Activated CD8-positive, alpha-beta memory T cell treated with anti-CD3 and anti-CD28 coated beads, Interleukin-2, amount 50 U/mL, for 24 hours (primary cell): ENCODE measurements around the gene RAB3D.
"Not testable (repeated sequence)": the region's sequence is repeated elsewhere in the genome, so short reads cannot be mapped to it uniquely, and the experiment has no call there.

Experiments
- DNase-seq: peaks from one replicate; pipeline ENCODE4 v3.0.0-alpha.2; 2020; ENCODE audit errors: extremely low read depth

RAB3D gene

GRCh38 chr19:11338569-11339253 is 746 bp downstream of the RAB3D start:
- no peak for DNase-seq

GRCh38 chr19:11338121-11338520 is 1.3 kb downstream of the RAB3D start:
- DNase-seq: no peak

GRCh38 chr19:11337080-11337479 is 2.4 kb downstream of the RAB3D start:
- DNase-seq: no peak

- DNase-seq: no peak
These were observed 3.9 kb downstream of the RAB3D start for GRCh38 chr19:11335449-11336146.

GRCh38 chr19:11333838-11334237 is 5.6 kb downstream of the RAB3D start:
- DNase-seq: not testable (repeated sequence)

- no peak for DNase-seq
These were observed 6.6 kb downstream of the RAB3D start for GRCh38 chr19:11332822-11333221.

- DNase-seq: no peak
These were observed 8.0 kb downstream of the RAB3D start for GRCh38 chr19:11331502-11331901.

- no peak for DNase-seq
These were observed 9.3 kb downstream of the RAB3D start for GRCh38 chr19:11330127-11330526.

GRCh38 chr19:11325544-11325943 is 13.9 kb downstream of the RAB3D start:
- DNase-seq: no peak

GRCh38 chr19:11324748-11325389 is 14.6 kb downstream of the RAB3D start:
- no peak for DNase-seq

- DNase-seq: no peak
These were observed 15.3 kb downstream of the RAB3D start for GRCh38 chr19:11324079-11324661.

GRCh38 chr19:11323601-11324078 is 15.8 kb downstream of the RAB3D start:
- DNase-seq: no peak

- no peak for DNase-seq
These were observed 17.0 kb downstream of the RAB3D start for GRCh38 chr19:11322269-11323024.

GRCh38 chr19:11321191-11322126 is 18.0 kb downstream of the RAB3D start:
- no peak for DNase-seq

- not testable (repeated sequence) for DNase-seq
These were observed 19.0 kb downstream of the RAB3D start for GRCh38 chr19:11320278-11320995.

GRCh38 chr19:11306337-11306736 is 33.1 kb downstream of the RAB3D start:
- DNase-seq: no peak

GRCh38 chr19:11304936-11305335 is 34.5 kb downstream of the RAB3D start:
- DNase-seq: no peak

GRCh38 chr19:11300811-11301120 is 38.7 kb downstream of the RAB3D start:
- DNase-seq: no peak

- DNase-seq: no peak
These were observed 39.3 kb downstream of the RAB3D start for GRCh38 chr19:11299946-11300810.
